GM12878 (cell line): ENCODE results near the gene BHLHA9. TPM values are rescaled to one million over a fixed set of nuclear protein-coding genes. Genes with fewer than 3 reads are reported as not detected.

Experiments
- ATAC-seq: fragments of 200-7000 bp; cut with Tn5 transposase; 3 replicates; pipeline ENCODE4 v1.9.1; 2020; ENCODE audit warnings: mild to moderate bottlenecking, moderate library complexity
- BruUV-seq: library from RNA; stranded (reverse); fragments of 400-500 nt; replicated peaks from 2 replicates; lab custom pipeline; 2021; lab: Mats Ljungman, UMichigan
- CTCF ChIA-PET: fragments of 300-600 bp; sonication (Branson Sonifier 250); formaldehyde crosslinking; extraction: SDS; loops from one replicate; lab custom pipeline; 2021; ENCODE audit warnings: inconsistent platforms; lab: Yijun Ruan, JAX
- POLR2A ChIA-PET: fragments of 350-600 bp; formaldehyde crosslinking; extraction: SDS; loops from one replicate; lab custom pipeline; 2021; ENCODE audit warnings: inconsistent platforms; lab: Charles Lee
- RAD21 ChIA-PET: fragments of 300-600 bp; sonication (Branson Sonifier 250); formaldehyde crosslinking; loops from one replicate; lab custom pipeline; 2023; ENCODE audit warnings: antibody characterized with exemption; ENCODE audit not compliant: unreplicated experiment; lab: Charles Lee
- SMC1A ChIA-PET: fragments of 300-600 bp; sonication (Branson Sonifier 250); formaldehyde crosslinking; loops from one replicate; lab custom pipeline; 2023; ENCODE audit not compliant: unreplicated experiment, uncharacterized antibody; lab: Charles Lee
- DNase-seq: peaks from one replicate; pipeline ENCODE4 v3.0.0-alpha.2; 2011; ENCODE audit warnings: low read depth, low spot score
- FAIRE-seq: peaks from 3 replicates; lab custom pipeline; 2011; peaks lifted over from hg19 to GRCh38; lab: Jason Lieb, UNC
- H2AFZ ChIP-seq: 2 replicates; pipeline ENCODE4 v1.6.0; 2011; ENCODE audit warnings: low read depth, low read length, control low read depth; ENCODE audit not compliant: control insufficient read depth
- H3K27ac ChIP-seq: 2 replicates; pipeline ENCODE4 v1.5.1; 2011; ENCODE audit warnings: control low read depth; ENCODE audit not compliant: control insufficient read depth, insufficient read depth
- H3K27me3 ChIP-seq, 2 experiments: replicated peaks in 1 of 2; 2 replicates each; pipeline versions ENCODE4 v1.6.0 to v1.6.1; 2011; ENCODE audit warnings: low read length in 1 of 2; ENCODE audit not compliant: control insufficient read depth in 2 of 2, insufficient read depth in 2 of 2
- H3K36me3 ChIP-seq, 2 experiments: 2 replicates each; pipeline ENCODE4 v1.5.1; 2011; ENCODE audit warnings: low read length in 1 of 2; ENCODE audit not compliant: control insufficient read depth in 2 of 2, insufficient read depth in 2 of 2
- H3K4me1 ChIP-seq: 2 replicates; pipeline ENCODE4 v1.6.1; 2011; ENCODE audit warnings: mild to moderate bottlenecking, low read length, moderate library complexity, mixed read lengths; ENCODE audit not compliant: control insufficient read depth, insufficient read depth
- H3K4me2 ChIP-seq: 2 replicates; pipeline ENCODE4 v1.6.0; 2011; ENCODE audit warnings: control low read depth; ENCODE audit not compliant: control insufficient read depth, insufficient read depth
- H3K4me3 ChIP-seq: fragments of 200-600 bp; sonication (generic); 2 replicates; pipeline ENCODE4 v1.5.1; 2016
- H3K79me2 ChIP-seq: 2 replicates; pipeline ENCODE4 v1.6.0; 2011; ENCODE audit warnings: low read length; ENCODE audit not compliant: control insufficient read depth, insufficient read depth
- H3K9ac ChIP-seq: 2 replicates; pipeline ENCODE4 v1.8.0; 2011; ENCODE audit warnings: low read length, control low read depth, mixed read lengths; ENCODE audit not compliant: control insufficient read depth, insufficient read depth
- H3K9me3 ChIP-seq: replicated peaks from 3 replicates; pipeline ENCODE4 v1.5.1; 2011; ENCODE audit warnings: mild to moderate bottlenecking, low read length; ENCODE audit not compliant: control insufficient read depth, insufficient read depth
- H4K20me1 ChIP-seq: 2 replicates; pipeline ENCODE4 v1.6.0; 2011; ENCODE audit not compliant: control insufficient read depth, insufficient read depth
- ASH2L ChIP-seq: fragments of 300-600, 200-600 bp; sonication (generic); IDR thresholded peaks from 2 replicates; pipeline ENCODE4 v1.6.1; 2017; ENCODE audit warnings: low read depth, mild to moderate bottlenecking, borderline replicate concordance
- ATF3 ChIP-seq: IDR thresholded peaks from 2 replicates; pipeline ENCODE4 v1.6.1; 2011; ENCODE audit warnings: low read depth, mild to moderate bottlenecking, low read length, moderate library complexity, borderline replicate concordance; ENCODE audit errors: extremely low read depth
- CREB1 ChIP-seq: IDR thresholded peaks from 2 replicates; pipeline ENCODE4 v1.6.1; 2012; ENCODE audit warnings: low read depth, mild to moderate bottlenecking, inconsistent platforms
- CUX1 ChIP-seq: IDR thresholded peaks from 2 replicates; pipeline ENCODE4 v1.6.1; 2012; ENCODE audit warnings: improper control_type of control experiment, low read depth, low read length; ENCODE audit not compliant: insufficient replicate concordance
- ETV6 ChIP-seq, 2 experiments: fragments of 450-650 bp in 1 of 2; IDR thresholded peaks in 1 of 2; conservative IDR thresholded peaks in 1 of 2; 2 replicates each; pipeline ENCODE4 v1.6.1; 2014; ENCODE audit warnings: antibody characterized with exemption in 1 of 2, borderline replicate concordance in 1 of 2, low read depth in 1 of 2, mild to moderate bottlenecking in 1 of 2, moderate library complexity in 1 of 2
- FOXK2 ChIP-seq: fragments of 450-650 bp; IDR thresholded peaks from 2 replicates; pipeline ENCODE4 v1.6.1; 2017; ENCODE audit warnings: mild to moderate bottlenecking, moderate library complexity
- MYB ChIP-seq: fragments of 150-350 bp; IDR thresholded peaks from 2 replicates; pipeline ENCODE4 v1.6.1; 2014; ENCODE audit warnings: mild to moderate bottlenecking, low read depth, low read length, borderline replicate concordance
- NFIC ChIP-seq: IDR thresholded peaks from 2 replicates; pipeline ENCODE4 v1.6.1; 2012; ENCODE audit warnings: low read depth, mild to moderate bottlenecking, inconsistent platforms, low read length, moderate library complexity
- NRF1 ChIP-seq: conservative IDR thresholded peaks from 2 replicates; pipeline ENCODE4 v1.6.1; 2011; ENCODE audit warnings: mild to moderate bottlenecking, low read depth, low read length, improper control_type of control experiment
- PML ChIP-seq: IDR thresholded peaks from 2 replicates; pipeline ENCODE4 v1.6.1; 2012; ENCODE audit warnings: low read length, inconsistent platforms
- POLR2A ChIP-seq: IDR thresholded peaks from 2 replicates; pipeline ENCODE4 v1.6.1; 2011; ENCODE audit warnings: low read depth, mild to moderate bottlenecking, low read length
- SMARCA5 ChIP-seq: fragments of 450-650 bp; IDR thresholded peaks from 2 replicates; pipeline ENCODE4 v1.6.1; 2017; ENCODE audit warnings: mild to moderate bottlenecking
- SP1 ChIP-seq: IDR thresholded peaks from one replicate; pipeline ENCODE4 v1.6.1; 2011; ENCODE audit warnings: low read depth, low read length
- SPI1 ChIP-seq: IDR thresholded peaks from 2 replicates; pipeline ENCODE4 v1.6.1; 2011; ENCODE audit warnings: low read depth, mild to moderate bottlenecking, low read length, moderate library complexity, borderline replicate concordance; ENCODE audit not compliant: insufficient read depth
- SRF ChIP-seq, 2 experiments: IDR thresholded peaks; 2 replicates each; pipeline ENCODE4 v1.6.1; 2011; ENCODE audit warnings: low read depth in 2 of 2, low read length in 2 of 2, mild to moderate bottlenecking in 1 of 2, moderate library complexity in 1 of 2
- TCF7 ChIP-seq: IDR thresholded peaks from 2 replicates; pipeline ENCODE4 v1.6.1; 2014; ENCODE audit warnings: antibody characterized with exemption, borderline replicate concordance
- WGBS: methylation state at CpG from one replicate; pipeline ENCODE4 v1.1.6; 2016; ENCODE audit warnings: low lambda C conversion rate; ENCODE audit not compliant: insufficient replicate concordance, insufficient coverage; ENCODE audit errors: missing lambda C conversion rate; 5-methylcytosine and 5-hydroxymethylcytosine counted together
- in situ Hi-C: fragments of 300-500 bp; cut with MboI; formaldehyde crosslinking; loops from 9 replicates; pipeline ENCODE4 v1.14.3; 2018; ENCODE audit warnings: mixed read lengths
- intact Hi-C: fragments of 100-400 bp; cut with micrococcal nuclease; formaldehyde crosslinking; loops from one replicate; pipeline ENCODE4 v1.14.2; 2022; ENCODE audit not compliant: unreplicated experiment
- polyA plus RNA-seq, 11 experiments: library from polyadenylated mRNA; depleted of rRNA in 4 of 11; unstranded in 6 of 11; stranded (reverse) in 5 of 11; fragments of >200 nt; fragmentation: Nextera tagmentation in 4 of 11; fragmentation: Illumina TruSeq in 1 of 11; extraction: Ambion mirVana in 4 of 11; extraction: Trizol in 1 of 11; gene quantifications; 1 replicate in 1 of 11; 2 replicates in 10 of 11; pipeline versions ENCODE4 v1.2.1 to v1.2.3, GENCODE V29; 2011 to 2016; ENCODE audit warnings: inconsistent platforms in 2 of 11, missing spikeins in 2 of 11, low read depth in 1 of 11
- total RNA-seq, 4 experiments: library from RNA; depleted of rRNA in 3 of 4; stranded (reverse); fragments of >200 nt in 3 of 4; fragmentation: Illumina TruSeq in 1 of 4; extraction: Trizol in 1 of 4; gene quantifications; 2 replicates each; pipeline versions ENCODE4 v1.2.1 to v1.2.3, GENCODE V29; 2013 to 2021

The BHLHA9 gene
- total and polyA plus RNA-seq, 10 of the 15 experiments (the other 5 are each of a cell fraction or from before 2014, with no cell fraction given): not detected

- no peaks in the 10 kb centered on the region for H4K20me1 ChIP-seq
- RAD21 ChIA-PET: no interaction called here
- no peak for ATAC-seq
- POLR2A ChIA-PET: no interaction called here
- 40% methylated on average over 12 of the region's 12 CpGs for WGBS
- H3K9me3 ChIP-seq: no peaks in the 10 kb centered on the region
- CTCF ChIA-PET: interaction anchor here (0.9 to 2.4 kb wide), 4 partner anchors 59 to 150 kb away, joined by 3 to 7 read pairs (median 4); no protein-coding TSS in a partner anchor
- H3K27me3 ChIP-seq: no peaks in the 10 kb centered on the region; a peak in 1 of 4 replicates
- SMC1A ChIA-PET: interaction anchor here (0.7 to 1.5 kb wide), 4 partner anchors 60 to 247 kb away, joined by 3 to 5 read pairs (median 4); no protein-coding TSS in a partner anchor
- no peak overlapping the region for H3K4me3 ChIP-seq
- H3K79me2 ChIP-seq: no peaks in the 10 kb centered on the region
- DNase-seq: no peak
- no TSS peak for BruUV-seq
- no peak for TF ChIP-seq MYB
- no peak for TF ChIP-seq NRF1
- TF ChIP-seq POLR2A: no peak
- TF ChIP-seq NFIC: no peak
- TF ChIP-seq SMARCA5: no peak
- TF ChIP-seq SP1: no peak
- no peak for TF ChIP-seq SPI1
- TF ChIP-seq ATF3: no peak
- TF ChIP-seq ETV6 (conservative IDR thresholded peaks at IDR 0.05 in 1 of 2, IDR thresholded peaks at IDR 0.05 in 1 of 2; ENCODE audit: borderline replicate concordance in 1 of 2, low read depth in 1 of 2): no peak
- no peak for TF ChIP-seq ASH2L
- no peak for TF ChIP-seq TCF7
- TF ChIP-seq CUX1: no peak
- TF ChIP-seq SRF (IDR thresholded peaks at IDR 0.05; ENCODE audit: low read depth in 2 of 2, low read length in 2 of 2): no peak
- no peak for TF ChIP-seq PML
- no peak for TF ChIP-seq FOXK2
- TF ChIP-seq CREB1: no peak
- H2AFZ ChIP-seq: no peak overlapping the region
- in situ Hi-C loops: loop anchor here (5.0 kb wide), 2 partner anchors 55 to 245 kb away; partner anchors contain the start of gene INPP5K
- H3K9ac ChIP-seq: no peak overlapping the region
- no peak overlapping the region for H3K27ac ChIP-seq
- no peaks in the 10 kb centered on the region for H3K36me3 ChIP-seq
- H3K4me2 ChIP-seq: no peak overlapping the region
- FAIRE-seq: no peak
- no peaks in the 10 kb centered on the region for H3K4me1 ChIP-seq
- intact Hi-C loops: loop anchor here (10.0 kb wide), 1 partner anchor 372 kb away; the partner anchor contains the start of genes RILP and SCARF1
Measured at GRCh38 chr17:1272701-1273100, 2.5 kb downstream of the BHLHA9 start.
